ENCODE data around the gene TMEM106C. TPM values are rescaled to one million over a fixed set of nuclear protein-coding genes. Genes with fewer than 3 reads are reported as not detected.

The TMEM106C gene
- total and polyA plus RNA-seq, 2 of the 4 experiments (the other 2 are of a cell fraction), result 72.1 to 74.6 TPM

- no peak for TF ChIP-seq RFX5 (IDR thresholded peaks at IDR 0.05; ENCODE audit: low read depth, low read length)
Observed at GRCh38 chr12:48003226-48004052, 40.0 kb downstream of the TMEM106C start (continued).

DNA sequence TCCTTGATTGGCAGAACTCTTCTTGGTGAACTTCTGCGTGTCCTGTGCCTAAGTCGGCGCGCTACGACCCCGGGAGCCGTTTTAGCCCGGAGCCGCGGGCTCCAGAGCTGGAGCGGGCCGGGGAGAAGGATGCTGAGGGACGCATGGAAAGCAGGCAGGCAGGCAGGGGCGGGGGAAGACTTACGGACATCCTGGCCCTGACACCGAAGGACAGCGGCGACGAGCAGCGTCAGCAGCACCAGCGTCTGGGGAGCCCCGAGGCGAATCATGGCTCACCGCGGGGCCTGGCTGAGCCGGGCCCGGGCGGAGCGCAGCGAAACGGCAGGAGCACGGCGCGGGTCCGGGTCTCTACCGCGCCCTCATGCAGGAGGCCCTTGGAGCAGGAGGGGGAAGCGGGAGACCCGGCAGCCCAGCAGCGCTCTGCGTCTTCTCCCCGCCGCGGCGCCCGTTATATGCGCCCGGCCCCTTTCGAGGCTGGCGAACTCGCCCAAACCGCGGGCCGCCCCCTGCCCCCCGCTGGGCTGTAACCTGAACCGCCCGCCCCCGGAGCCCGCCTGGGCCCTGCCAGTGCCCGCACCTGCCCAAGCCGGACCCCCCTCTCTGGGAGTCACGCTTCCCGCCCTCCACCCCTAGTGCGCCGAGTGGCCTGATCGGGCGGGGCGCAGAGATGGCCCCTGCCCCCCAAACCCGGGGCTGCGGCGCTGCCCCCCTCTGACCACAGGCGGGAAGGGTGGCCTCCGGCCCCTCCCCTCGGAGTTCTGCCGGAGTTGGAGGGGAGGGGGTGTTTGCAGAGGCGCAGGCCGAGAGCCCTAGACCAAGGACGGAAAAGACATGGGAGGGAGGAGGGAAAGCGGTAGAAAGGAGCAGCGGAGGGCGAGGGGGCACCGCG is 40.9 kb downstream of the TMEM106C start, which contains the start of gene COL2A1:
TSS of gene COL2A1 (minus strand) at position 424 of the 889 bp plus-strand sequence. CDS start at position 269, 155 bp downstream.
- dilution Hi-C loops (cut with HindIII; ENCODE audit: low sequenced_read_pairs, unreplicated experiment), result no loop called here
- no peak within 1 kb of the TSS for H3K9ac ChIP-seq (ENCODE audit: low read depth, low read length)
- no peak within 1 kb of the TSS for H3K56ac ChIP-seq (ENCODE audit: extremely low read depth, insufficient read depth, low read length)
- peak within 1 kb of the TSS; percentile 16; the same call in 1 of the 2 replicates for H3K4me3 ChIP-seq (ENCODE audit: insufficient read depth, low read depth, low read length)
- DNase-seq, result peak; percentile 12
- H2AK5ac ChIP-seq (ENCODE audit: low read depth, low read length), result no peak within 1 kb of the TSS
- no peak within 1 kb of the TSS for H2BK15ac ChIP-seq (ENCODE audit: low read depth, low read length)
- ChIA-PET CTCF (no interaction called here), POLR2A (ENCODE audit: unreplicated experiment) (no interaction called here)
- H3K27ac ChIP-seq (ENCODE audit: insufficient read depth, low read length), result no peak within 1 kb of the TSS
- 0 out of 2 replicates have a peak within 1 kb of the TSS, but pooled peaks have one; percentile 10 for H3K23ac ChIP-seq (ENCODE audit: low read depth, low read length)
- H4K8ac ChIP-seq (ENCODE audit: low read depth in 2 of 2, low read length in 2 of 2), result no peak within 1 kb of the TSS
- 1% methylated on average over 49 of the region's 83 CpGs; no CpG with 5 or more reads in 1 of the 2 experiments for WGBS, 2 experiments (ENCODE audit: extremely low coverage in 2 of 2, insufficient read length in 1 of 2)
- no peaks in the 10 kb centered on the region for H3K9me1 ChIP-seq (ENCODE audit: insufficient read depth, low read length)
- peak within 1 kb of the TSS; percentile 58 for H3K4me2 ChIP-seq (ENCODE audit: low read depth, low read length)
- H3K18ac ChIP-seq (ENCODE audit: low read depth, low read length), result no peak within 1 kb of the TSS
- no peaks in the 10 kb centered on the region for H3K36me3 ChIP-seq (ENCODE audit: control insufficient read depth, insufficient read depth, low read length)
- no TSS peak for BruUV-seq (replicated peaks)
- H2BK20ac ChIP-seq (ENCODE audit: low read depth, low read length), result no peak within 1 kb of the TSS
- no peak within 1 kb of the TSS for H4K5ac ChIP-seq (ENCODE audit: low read depth, low read length)
- H3K79me1 ChIP-seq (ENCODE audit: low read depth in 1 of 2, low read length in 2 of 2), result no peaks in the 10 kb centered on the region
- no peak within 1 kb of the TSS for H3K14ac ChIP-seq (replicated peaks; ENCODE audit: low read depth, low read length)
- intact Hi-C loops (cut with micrococcal nuclease), result no loop called here
- H4K91ac ChIP-seq (ENCODE audit: insufficient read depth, low read depth, low read length), result no peak within 1 kb of the TSS
- no peak within 1 kb of the TSS for H2BK5ac ChIP-seq (ENCODE audit: low read depth, low read length, poor library complexity, severe bottlenecking)
- H2AFZ ChIP-seq (replicated peaks; ENCODE audit: low read length, poor library complexity), result peak within 1 kb of the TSS; percentile 47
- peaks cover 4% of the 10 kb centered on the region; the same call in 1 of the 2 replicates for H3K4me1 ChIP-seq (ENCODE audit: control insufficient read depth, insufficient read depth, low read length)
- H3K9me3 ChIP-seq (ENCODE audit: control insufficient read depth, insufficient read depth, low read length), result no peaks in the 10 kb centered on the region; the same call in 1 of the 2 replicates
- peak; percentile 18 for ATAC-seq (ENCODE audit: low read depth)
- peaks cover 6% of the 10 kb centered on the region; the same call in 1 of the 2 replicates for H4K20me1 ChIP-seq (ENCODE audit: insufficient read depth, low read length)
- H3K4ac ChIP-seq (ENCODE audit: low read depth, low read length), result no peak within 1 kb of the TSS
- in situ Hi-C loops (cut with MboI; ENCODE audit: low sequenced_read_pairs), result no loop called here
- no peak within 1 kb of the TSS for H2BK120ac ChIP-seq (ENCODE audit: low read depth, low read length)
- peaks cover 75% of the 10 kb centered on the region for H3K27me3 ChIP-seq (ENCODE audit: control insufficient read depth, insufficient read depth, low read length)
- peak within 1 kb of the TSS; percentile 3 for H2AK9ac ChIP-seq (replicated peaks; ENCODE audit: low read depth, low read length, poor library complexity)
- TF ChIP-seq MXI1 (IDR thresholded peaks at IDR 0.05; ENCODE audit: borderline replicate concordance, low read depth, low read length) (no peak), CTCF (conservative IDR thresholded peaks at IDR 0.05; ENCODE audit: low read depth, low read length) (no peak), SMC3 (IDR thresholded peaks at IDR 0.05; ENCODE audit: low read depth, low read length) (no peak), ELK1 (IDR thresholded peaks at IDR 0.05; ENCODE audit: borderline replicate concordance, low read depth, low read length) (no peak), MAFK (IDR thresholded peaks at IDR 0.05; ENCODE audit: low read depth, low read length) (no peak), CHD1 (IDR thresholded peaks at IDR 0.05; ENCODE audit: low read depth, low read length) (no peak), CEBPB (IDR thresholded peaks at IDR 0.05; ENCODE audit: low read depth, low read length) (no peak), RCOR1 (IDR thresholded peaks at IDR 0.05; ENCODE audit: insufficient replicate concordance, low read length) (no peak), POLR2A (IDR thresholded peaks at IDR 0.05; ENCODE audit: low read depth, low read length) (no peak), RFX5 (IDR thresholded peaks at IDR 0.05; ENCODE audit: low read depth, low read length) (no peak), RAD21 (IDR thresholded peaks at IDR 0.05; ENCODE audit: low read length) (no peak)

Measured in IMR-90 (cell line).